GM12878 (cell line): ENCODE measurements around the gene EIF2D. TPM values are rescaled to one million over a fixed set of nuclear protein-coding genes. Genes with fewer than 3 reads are reported as not detected.

Source experiments
- PAX5 ChIP-seq: IDR thresholded peaks from 2 replicates; pipeline ENCODE4 v1.6.1; 2011; ENCODE audit warnings: low read depth, low read length, borderline replicate concordance
- ZNF384 ChIP-seq: IDR thresholded peaks from 2 replicates; pipeline ENCODE4 v1.6.1; 2012; ENCODE audit warnings: low read depth, mild to moderate bottlenecking, low read length, improper control_type of control experiment, borderline replicate concordance
- polyA plus RNA-seq, 11 experiments: library from polyadenylated mRNA; depleted of rRNA in 4 of 11; unstranded in 6 of 11; stranded (reverse) in 5 of 11; fragments of >200 nt; fragmentation: Nextera tagmentation in 4 of 11; fragmentation: Illumina TruSeq in 1 of 11; extraction: Ambion mirVana in 4 of 11; extraction: Trizol in 1 of 11; gene quantifications; 1 replicate in 1 of 11; 2 replicates in 10 of 11; pipeline versions ENCODE4 v1.2.1 to v1.2.3, GENCODE V29; 2011 to 2016; ENCODE audit warnings: inconsistent platforms in 2 of 11, missing spikeins in 2 of 11, low read depth in 1 of 11
- total RNA-seq, 4 experiments: library from RNA; depleted of rRNA in 3 of 4; stranded (reverse); fragments of >200 nt in 3 of 4; fragmentation: Illumina TruSeq in 1 of 4; extraction: Trizol in 1 of 4; gene quantifications; 2 replicates each; pipeline versions ENCODE4 v1.2.1 to v1.2.3, GENCODE V29; 2013 to 2021

Gene EIF2D
- total and polyA plus RNA-seq, 10 of the 15 experiments (the other 5 are each of a cell fraction or from before 2014, with no cell fraction given): 65.2 to 133 (median 79.0) TPM

DNA sequence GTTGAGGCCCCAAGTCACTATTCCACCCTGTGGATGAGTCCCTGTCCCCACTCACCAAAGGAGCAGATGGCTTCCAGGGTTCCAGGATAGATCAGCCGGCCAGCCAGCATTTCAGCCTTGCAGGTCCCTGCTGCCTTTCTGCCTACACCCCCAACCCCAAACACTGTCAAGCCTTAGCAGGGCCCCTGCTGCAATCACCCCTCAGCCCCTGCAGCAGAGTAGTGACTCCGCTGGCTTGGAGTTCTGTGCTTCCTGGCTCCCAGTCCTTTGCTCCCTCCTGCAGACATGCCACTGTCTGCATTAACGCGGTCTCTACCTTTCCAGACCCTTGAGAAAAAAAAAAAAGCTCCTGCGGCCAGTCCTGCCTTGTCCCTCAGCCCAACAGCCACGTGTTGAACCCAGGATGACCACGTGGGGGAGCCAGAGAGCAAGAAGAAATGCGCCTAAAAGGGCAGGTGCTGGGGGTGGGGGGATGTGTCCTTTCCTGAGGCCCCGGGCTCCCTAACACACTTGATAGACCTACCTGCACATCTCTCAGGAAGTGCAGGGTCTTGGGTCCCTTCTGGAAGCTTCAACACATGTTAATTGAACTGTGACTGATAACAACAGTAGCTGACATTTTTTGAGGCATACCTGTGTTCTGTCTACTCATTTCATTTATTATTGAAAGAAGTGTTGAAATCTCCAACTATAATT is 67.6 kb downstream of the EIF2D start (continued):
- peak; percentile 77 for TF ChIP-seq ZNF384
- 0 out of 2 replicates have a peak, but pooled peaks have one; percentile 16 for TF ChIP-seq PAX5

Other genes with a start within 250 kb of the EIF2D start
- 23.5 and 23.9 TPM in 2 replicates for gene IKBKE, start 142.0 kb downstream of the EIF2D start, total RNA-seq (2014; rRNA removed)
- gene IKBKE, start 142.0 kb downstream of the EIF2D start, total RNA-seq (2014; rRNA removed; fragmentation: Illumina TruSeq; extraction: Trizol): 14.6 and 17.1 TPM in 2 replicates
- 30.0 and 33.4 TPM in 2 replicates for gene IKBKE, start 142.0 kb downstream of the EIF2D start, total RNA-seq (2021)
- 19.7 and 35.1 TPM in 2 replicates for gene IKBKE, start 142.0 kb downstream of the EIF2D start, polyA plus RNA-seq (2011; rRNA removed)
- 6.7 and 17.0 TPM in 2 replicates for gene IKBKE, start 142.0 kb downstream of the EIF2D start, polyA plus RNA-seq (2014; fragmentation: Illumina TruSeq; extraction: Trizol)
- 10 to 100 TPM; 12.8 to 19.2 TPM for gene IKBKE, start 142.0 kb downstream of the EIF2D start, polyA plus RNA-seq (2014; fragmentation: Nextera tagmentation; extraction: Ambion mirVana)
- 23.0 and 25.8 TPM in 2 replicates for gene IKBKE, start 142.0 kb downstream of the EIF2D start, polyA plus RNA-seq (2014; rRNA removed)
- 10 to 100 TPM; 23.1 to 24.7 TPM for gene IKBKE, start 142.0 kb downstream of the EIF2D start, polyA plus RNA-seq (2016; fragmentation: Nextera tagmentation; extraction: Ambion mirVana)
- 64.1 and 68.2 TPM in 2 replicates for gene RASSF5, start 104.9 kb downstream of the EIF2D start, total RNA-seq (2014; rRNA removed)
- 48.5 and 49.2 TPM in 2 replicates for gene RASSF5, start 104.9 kb downstream of the EIF2D start, total RNA-seq (2014; rRNA removed; fragmentation: Illumina TruSeq; extraction: Trizol)
- gene RASSF5, start 104.9 kb downstream of the EIF2D start, total RNA-seq (2021): 82.5 and 85.6 TPM in 2 replicates
- gene RASSF5, start 104.9 kb downstream of the EIF2D start, polyA plus RNA-seq (2011; rRNA removed): 61.4 and 77.1 TPM in 2 replicates
- 79.7 and 89.6 TPM in 2 replicates for gene RASSF5, start 104.9 kb downstream of the EIF2D start, polyA plus RNA-seq (2014; fragmentation: Illumina TruSeq; extraction: Trizol)
- gene RASSF5, start 104.9 kb downstream of the EIF2D start, polyA plus RNA-seq (2014; fragmentation: Nextera tagmentation; extraction: Ambion mirVana): 10 to 100 TPM; 14.0 to 25.4 TPM
- gene RASSF5, start 104.9 kb downstream of the EIF2D start, polyA plus RNA-seq (2014; rRNA removed): 71.3 and 74.2 TPM in 2 replicates
- 10 to 100 TPM; 63.2 to 69.5 TPM for gene RASSF5, start 104.9 kb downstream of the EIF2D start, polyA plus RNA-seq (2016; fragmentation: Nextera tagmentation; extraction: Ambion mirVana)
- 10.7 and 11.1 TPM in 2 replicates for gene DYRK3, start 23.1 kb upstream of the EIF2D start, total RNA-seq (2014; rRNA removed)
- 10.0 and 10.7 TPM in 2 replicates for gene DYRK3, start 23.1 kb upstream of the EIF2D start, total RNA-seq (2014; rRNA removed; fragmentation: Illumina TruSeq; extraction: Trizol)
- gene DYRK3, start 23.1 kb upstream of the EIF2D start, total RNA-seq (2021): 8.9 and 11.2 TPM in 2 replicates
- 12.9 and 15.4 TPM in 2 replicates for gene DYRK3, start 23.1 kb upstream of the EIF2D start, polyA plus RNA-seq (2011; rRNA removed)
- gene DYRK3, start 23.1 kb upstream of the EIF2D start, polyA plus RNA-seq (2014; fragmentation: Illumina TruSeq; extraction: Trizol): 9.8 and 14.9 TPM in 2 replicates
- gene DYRK3, start 23.1 kb upstream of the EIF2D start, polyA plus RNA-seq (2014; fragmentation: Nextera tagmentation; extraction: Ambion mirVana): 1 to 10 TPM; 1.6 to 2.8 TPM
- gene DYRK3, start 23.1 kb upstream of the EIF2D start, polyA plus RNA-seq (2014; rRNA removed): 6.0 and 8.6 TPM in 2 replicates
- 10 to 100 TPM in 1 of 2 experiments, 1 to 10 TPM in 1; 10.0 to 11.7 TPM for gene DYRK3, start 23.1 kb upstream of the EIF2D start, polyA plus RNA-seq (2016; fragmentation: Nextera tagmentation; extraction: Ambion mirVana)
- gene MAPKAPK2, start 72.4 kb upstream of the EIF2D start, total RNA-seq (2014; rRNA removed): 59.9 and 62.6 TPM in 2 replicates
- 36.1 and 38.8 TPM in 2 replicates for gene MAPKAPK2, start 72.4 kb upstream of the EIF2D start, total RNA-seq (2014; rRNA removed; fragmentation: Illumina TruSeq; extraction: Trizol)
- 92.2 and 93.0 TPM in 2 replicates for gene MAPKAPK2, start 72.4 kb upstream of the EIF2D start, total RNA-seq (2021)
- gene MAPKAPK2, start 72.4 kb upstream of the EIF2D start, polyA plus RNA-seq (2011; rRNA removed): 51.0 and 71.7 TPM in 2 replicates
- 66.8 and 70.6 TPM in 2 replicates for gene MAPKAPK2, start 72.4 kb upstream of the EIF2D start, polyA plus RNA-seq (2014; fragmentation: Illumina TruSeq; extraction: Trizol)
- 1 to 10 TPM in 1 of 2 experiments, under 1 TPM in 1; 0.72 to 4.9 TPM for gene MAPKAPK2, start 72.4 kb upstream of the EIF2D start, polyA plus RNA-seq (2014; fragmentation: Nextera tagmentation; extraction: Ambion mirVana)
- 65.5 and 65.7 TPM in 2 replicates for gene MAPKAPK2, start 72.4 kb upstream of the EIF2D start, polyA plus RNA-seq (2014; rRNA removed)
- 1 to 10 TPM; 4.2 to 6.2 TPM for gene MAPKAPK2, start 72.4 kb upstream of the EIF2D start, polyA plus RNA-seq (2016; fragmentation: Nextera tagmentation; extraction: Ambion mirVana)
- gene IL19, start 158.3 kb upstream of the EIF2D start, total RNA-seq (2014; rRNA removed): 0.38 TPM in 1 of 2 replicates, not detected in the other
- gene IL19, start 158.3 kb upstream of the EIF2D start, total RNA-seq (2014; rRNA removed; fragmentation: Illumina TruSeq; extraction: Trizol): not detected in 2 replicates
- gene IL19, start 158.3 kb upstream of the EIF2D start, total RNA-seq (2021): not detected in 2 replicates
- 0.72 and 0.73 TPM in 2 replicates for gene IL19, start 158.3 kb upstream of the EIF2D start, polyA plus RNA-seq (2011; rRNA removed)
- 0.32 TPM in 1 of 2 replicates, not detected in the other for gene IL19, start 158.3 kb upstream of the EIF2D start, polyA plus RNA-seq (2014; fragmentation: Illumina TruSeq; extraction: Trizol)
- gene IL19, start 158.3 kb upstream of the EIF2D start, polyA plus RNA-seq (2014; fragmentation: Nextera tagmentation; extraction: Ambion mirVana): under 1 TPM; 0.27 to 0.29 TPM
- 0.10 TPM in 1 of 2 replicates, not detected in the other for gene IL19, start 158.3 kb upstream of the EIF2D start, polyA plus RNA-seq (2014; rRNA removed)
- not detected for gene IL19, start 158.3 kb upstream of the EIF2D start, polyA plus RNA-seq (2016; fragmentation: Nextera tagmentation; extraction: Ambion mirVana)
- gene IL10, start 160.0 kb upstream of the EIF2D start, total RNA-seq (2014; rRNA removed): 1.0 and 1.1 TPM in 2 replicates
- 1.4 and 1.6 TPM in 2 replicates for gene IL10, start 160.0 kb upstream of the EIF2D start, total RNA-seq (2014; rRNA removed; fragmentation: Illumina TruSeq; extraction: Trizol)
- 0.67 and 1.1 TPM in 2 replicates for gene IL10, start 160.0 kb upstream of the EIF2D start, total RNA-seq (2021)
- gene IL10, start 160.0 kb upstream of the EIF2D start, polyA plus RNA-seq (2011; rRNA removed): 5.0 and 6.3 TPM in 2 replicates
- 1.4 and 1.8 TPM in 2 replicates for gene IL10, start 160.0 kb upstream of the EIF2D start, polyA plus RNA-seq (2014; fragmentation: Illumina TruSeq; extraction: Trizol)
- 1 to 10 TPM; 1.2 to 1.6 TPM for gene IL10, start 160.0 kb upstream of the EIF2D start, polyA plus RNA-seq (2014; fragmentation: Nextera tagmentation; extraction: Ambion mirVana)
- gene IL10, start 160.0 kb upstream of the EIF2D start, polyA plus RNA-seq (2014; rRNA removed): 0.92 and 1.5 TPM in 2 replicates
- gene IL10, start 160.0 kb upstream of the EIF2D start, polyA plus RNA-seq (2016; fragmentation: Nextera tagmentation; extraction: Ambion mirVana): under 1 TPM; 0.34 to 0.70 TPM